CD4-positive, CD25-positive, alpha-beta regulatory T cell (primary cell): ENCODE results near the gene GLRB. TPM values are rescaled to one million over a fixed set of nuclear protein-coding genes. Genes with fewer than 3 reads are reported as not detected.
A peak's percentile ranks its signal among the peaks of the same experiment; 100 is the strongest.

Source experiments
- ATAC-seq, 2 donors: fragments of 150-1000 bp; cut with Tn5 transposase; one replicate each; pipeline ENCODE4 v1.10.0; 2021; ENCODE audit warnings: low read depth in 2 of 2, moderate number of reproducible peaks in 2 of 2, moderate library complexity in 1 of 2
- DNase-seq, 3 donors: peaks; one replicate each; pipeline versions ENCODE4 v3.0.0 to v3.0.0-alpha.2; 2012 to 2022; ENCODE audit warnings: mixed read lengths in 1 of 3
- H3K27ac ChIP-seq: one replicate; pipeline ENCODE4 v1.7.0; 2013; ENCODE audit warnings: mild to moderate bottlenecking, low read length; ENCODE audit not compliant: insufficient read depth, poor library complexity, severe bottlenecking
- H3K27me3 ChIP-seq: one replicate; pipeline ENCODE4 v1.7.0; 2013; ENCODE audit warnings: low read length; ENCODE audit not compliant: control insufficient read depth, insufficient read depth
- H3K36me3 ChIP-seq: one replicate; pipeline ENCODE4 v1.7.0; 2013; ENCODE audit warnings: mild to moderate bottlenecking, low read length, moderate library complexity; ENCODE audit not compliant: control insufficient read depth, insufficient read depth
- H3K4me1 ChIP-seq: 2 replicates; pipeline ENCODE4 v1.7.0; 2013; ENCODE audit warnings: mild to moderate bottlenecking, low read length; ENCODE audit not compliant: insufficient read depth, control insufficient read depth, poor library complexity, severe bottlenecking
- H3K4me3 ChIP-seq: one replicate; pipeline ENCODE4 v1.7.0; 2013; ENCODE audit warnings: low read depth, mild to moderate bottlenecking, low read length, moderate library complexity
- H3K9me3 ChIP-seq, 2 experiments: 1 replicate in 1 of 2; 2 replicates in 1 of 2; pipeline ENCODE4 v1.7.0; 2013; ENCODE audit warnings: low read length in 2 of 2, mild to moderate bottlenecking in 1 of 2, moderate library complexity in 1 of 2; ENCODE audit not compliant: control insufficient read depth in 2 of 2
- H3K27ac Mint-ChIP-seq, 3 donors: one replicate each; pipeline ENCODE4 v1.8.0; 2020 to 2022; ENCODE audit warnings: mild to moderate bottlenecking in 3 of 3, mixed read lengths in 3 of 3, moderate library complexity in 2 of 3
- H3K27me3 Mint-ChIP-seq: one replicate; pipeline ENCODE4 v1.8.0; 2022; ENCODE audit warnings: mild to moderate bottlenecking, mixed read lengths
- H3K36me3 Mint-ChIP-seq: one replicate; pipeline ENCODE4 v1.8.0; 2020; ENCODE audit warnings: mixed read lengths
- H3K4me1 Mint-ChIP-seq, 4 donors: one replicate each; pipeline ENCODE4 v1.8.0; 2020 to 2022; ENCODE audit warnings: mixed read lengths in 4 of 4, mild to moderate bottlenecking in 1 of 4
- H3K4me3 Mint-ChIP-seq, 4 donors: one replicate each; pipeline ENCODE4 v1.8.0; 2020 to 2022; ENCODE audit warnings: mild to moderate bottlenecking in 4 of 4, mixed read lengths in 4 of 4, moderate library complexity in 3 of 4
- H3K9me3 Mint-ChIP-seq, 7 donors: one replicate each; pipeline ENCODE4 v1.8.0; 2020 to 2022; ENCODE audit warnings: mixed read lengths in 7 of 7, mild to moderate bottlenecking in 3 of 7, moderate library complexity in 2 of 7
- polyA plus RNA-seq, 4 donors: library from polyadenylated mRNA; unstranded; fragments of 300-500 nt; fragmentation: Illumina TruSeq; gene quantifications; one replicate each; pipeline ENCODE4 v1.2.3, GENCODE V29; 2021
- total RNA-seq: library from RNA; stranded (reverse); gene quantifications from one replicate; pipeline ENCODE4 v1.2.3, GENCODE V29; 2022

Gene GLRB
- total and polyA plus RNA-seq, 5 donors from 2014 or later, result not detected

DNA sequence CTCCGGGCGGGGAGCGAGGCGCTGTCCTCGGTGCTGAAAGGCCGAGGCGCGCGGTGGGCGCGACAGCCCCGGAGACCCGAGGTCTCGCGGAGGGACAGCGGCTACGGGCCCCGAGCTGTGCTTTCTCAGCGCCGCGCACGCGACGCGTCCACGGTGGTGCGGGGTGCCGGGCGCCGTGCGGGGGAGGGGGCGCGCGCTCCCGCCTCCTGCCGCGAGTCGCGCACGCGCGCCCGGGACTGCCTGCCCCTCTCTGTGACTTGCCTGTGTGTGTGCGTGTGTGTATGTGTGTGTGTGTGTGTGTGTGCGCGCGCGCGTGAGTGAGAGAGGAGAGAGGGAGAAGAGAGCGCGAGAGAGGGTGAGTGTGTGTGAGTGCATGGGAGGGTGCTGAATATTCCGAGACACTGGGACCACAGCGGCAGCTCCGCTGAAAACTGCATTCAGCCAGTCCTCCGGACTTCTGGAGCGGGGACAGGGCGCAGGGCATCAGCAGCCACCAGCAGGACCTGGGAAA lies 144.5 kb downstream of the GLRB start, which contains the start of gene GRIA2:
Gene GRIA2, plus strand, starts transcription at position 358 of the 511 bp plus-strand sequence. CDS start 315 bp downstream, outside the sequence.
- Histone ChIP-seq H3K9me3 (no peaks in the 10 kb centered on the region), H3K4me1 (no peaks in the 10 kb centered on the region), H3K27me3 (no peaks in the 10 kb centered on the region), H3K4me3 (no peak within 1 kb of the TSS), H3K27ac (no peak within 1 kb of the TSS), H3K36me3 (no peaks in the 10 kb centered on the region)
- Mint-ChIP-seq H3K27ac (no peak within 1 kb of the TSS), H3K4me3 (peak within 1 kb of the TSS in 1 of 4 donors; percentile 61), H3K36me3 (no peaks in the 10 kb centered on the region), H3K9me3 (peaks cover 0 to 17% (median 4%) of the 10 kb centered on the region in 7 donors), H3K4me1 (peaks cover 0 to 3% (median 0%) of the 10 kb centered on the region in 4 donors), H3K27me3 (peaks cover 6% of the 10 kb centered on the region)
- ATAC-seq (no peak), DNase-seq (no peak)

DNA sequence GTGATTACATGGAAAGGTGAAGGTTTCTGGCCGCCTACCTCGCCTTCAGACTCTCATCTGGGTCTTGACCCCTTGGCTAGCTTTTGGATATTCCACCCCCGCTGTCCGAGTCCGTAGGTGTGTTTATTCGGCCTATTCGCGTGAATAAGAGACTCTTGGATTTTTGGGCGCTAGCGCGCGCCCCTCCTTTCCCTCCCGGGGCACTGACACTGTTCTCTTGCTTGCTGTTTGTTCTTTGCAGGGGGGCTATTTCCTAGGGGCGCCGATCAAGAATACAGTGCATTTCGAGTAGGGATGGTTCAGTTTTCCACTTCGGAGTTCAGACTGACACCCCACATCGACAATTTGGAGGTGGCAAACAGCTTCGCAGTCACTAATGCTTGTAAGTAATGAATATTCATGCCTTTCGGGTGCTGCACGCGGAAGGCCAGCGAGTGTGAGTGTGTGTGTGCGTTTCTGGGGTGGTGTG lies 145.5 kb downstream of the GLRB start:
- Mint-ChIP-seq H3K36me3 (no peaks in the 10 kb centered on the region), H3K9me3 (peaks cover 0 to 17% (median 4%) of the 10 kb centered on the region in 7 donors), H3K27me3 (peaks cover 6% of the 10 kb centered on the region), H3K4me1 (peaks cover 0 to 3% (median 0%) of the 10 kb centered on the region in 4 donors), H3K4me3 (peak overlapping the region in 1 of 4 donors; percentile 61), H3K27ac (no peak overlapping the region)
- H3K27ac ChIP-seq, result no peak overlapping the region
- no peak for DNase-seq
- H3K36me3 ChIP-seq, result no peaks in the 10 kb centered on the region
- H3K27me3 ChIP-seq, result no peaks in the 10 kb centered on the region
- no peak for ATAC-seq
- no peak overlapping the region for H3K4me3 ChIP-seq
- H3K4me1 ChIP-seq, result no peaks in the 10 kb centered on the region
- no peaks in the 10 kb centered on the region for H3K9me3 ChIP-seq

Other genes with a start within 250 kb of the GLRB start
- 0.62 TPM for gene PDGFC, start 104.4 kb upstream of the GLRB start, total RNA-seq
- not detected for gene PDGFC, start 104.4 kb upstream of the GLRB start, polyA plus RNA-seq
- gene GRIA2, start 144.6 kb downstream of the GLRB start, total RNA-seq, result not detected
- gene GRIA2, start 144.6 kb downstream of the GLRB start, polyA plus RNA-seq, result not detected